ENCODE results near the gene CRYBG1.
"Not testable (repeated sequence)": the region's sequence is repeated elsewhere in the genome, so short reads cannot be mapped to it uniquely, and the experiment has no call there.

The CRYBG1 gene

GRCh38 chr6:106511288-106512047 is 151.0 kb downstream of the CRYBG1 start:
- DNase-seq, result no peak

GRCh38 chr6:106512048-106512967 is 151.8 kb downstream of the CRYBG1 start:
- peak; percentile 83 for DNase-seq

- no peak for DNase-seq
These were observed 152.6 kb downstream of the CRYBG1 start for GRCh38 chr6:106512968-106513574.

GRCh38 chr6:106513808-106514582 is 153.5 kb downstream of the CRYBG1 start:
- no peak for DNase-seq

- DNase-seq, result no peak
These were observed 154.0 kb downstream of the CRYBG1 start for GRCh38 chr6:106514583-106514885.

GRCh38 chr6:106515582-106515981 is 155.1 kb downstream of the CRYBG1 start:
- not testable (repeated sequence) for DNase-seq

- no peak for DNase-seq
These were observed 156.1 kb downstream of the CRYBG1 start for GRCh38 chr6:106516616-106517015.

- DNase-seq, result no peak
These were observed 157.2 kb downstream of the CRYBG1 start for GRCh38 chr6:106517706-106518105.

- no peak for DNase-seq
These were observed 158.2 kb downstream of the CRYBG1 start for GRCh38 chr6:106518748-106519147.

GRCh38 chr6:106519460-106520394 is 159.2 kb downstream of the CRYBG1 start:
- peak; percentile 95 for DNase-seq

GRCh38 chr6:106520711-106521401 is 160.3 kb downstream of the CRYBG1 start:
- DNase-seq, result peak; percentile 96

GRCh38 chr6:106522562-106523250 is 162.2 kb downstream of the CRYBG1 start:
- DNase-seq, result no peak

GRCh38 chr6:106525107-106525881 is 164.8 kb downstream of the CRYBG1 start:
- peak; percentile 65 for DNase-seq

GRCh38 chr6:106525882-106526275 is 165.4 kb downstream of the CRYBG1 start:
- DNase-seq, result no peak

- DNase-seq, result no peak
These were observed 166.6 kb downstream of the CRYBG1 start for GRCh38 chr6:106527117-106527516.

GRCh38 chr6:106527979-106528378 is 167.5 kb downstream of the CRYBG1 start:
- no peak for DNase-seq

- no peak for DNase-seq
These were observed 168.0 kb downstream of the CRYBG1 start for GRCh38 chr6:106528521-106528920.

- no peak for DNase-seq
These were observed 168.9 kb downstream of the CRYBG1 start for GRCh38 chr6:106529438-106529837.

- no peak for DNase-seq
These were observed 169.5 kb downstream of the CRYBG1 start for GRCh38 chr6:106530026-106530425.

GRCh38 chr6:106530502-106530901 is 170.0 kb downstream of the CRYBG1 start:
- DNase-seq, result no peak
